Peyer's patch (tissue), 4 donors: ENCODE measurements around the gene RAB3GAP1.

Source experiments
- CTCF ChIP-seq, 6 experiments: fragments of 450-650 bp in 4 of 6; fragments of 200-600 bp in 2 of 6; sonication (generic) in 1 of 6; IDR thresholded peaks; one replicate each; pipeline ENCODE4 v1.5.1; 2017 to 2019; ENCODE audit warnings: antibody characterized with exemption in 6 of 6, mild to moderate bottlenecking in 3 of 6, moderate library complexity in 1 of 6
- POLR2A ChIP-seq, 2 donors: fragments of 450-650 bp; IDR thresholded peaks; one replicate each; pipeline ENCODE4 v1.5.1; 2017; ENCODE audit warnings: antibody characterized with exemption in 2 of 2, mild to moderate bottlenecking in 2 of 2, moderate library complexity in 2 of 2

GRCh38 chr2:135169900-135170753 lies 118.0 kb downstream of the RAB3GAP1 start:
- TF ChIP-seq CTCF (IDR thresholded peaks at IDR 0.05) = no peak
- TF ChIP-seq POLR2A (IDR thresholded peaks at IDR 0.05) = no peak
